Osteocyte (in vitro differentiated cells): ENCODE results near the gene CRACR2B. TPM values are rescaled to one million over a fixed set of nuclear protein-coding genes. Genes with fewer than 3 reads are reported as not detected.

Experiments
- DNase-seq: peaks from one replicate; pipeline ENCODE4 v3.0.0; 2021; ENCODE audit warnings: mixed read lengths; ENCODE audit not compliant: unreplicated experiment; ENCODE audit errors: extremely low spot score
- H3K27ac Mint-ChIP-seq: one replicate; pipeline ENCODE4 v1.8.0; 2021; ENCODE audit warnings: mild to moderate bottlenecking, mixed read lengths; ENCODE audit not compliant: unreplicated experiment
- H3K27me3 Mint-ChIP-seq: one replicate; pipeline ENCODE4 v1.8.0; 2021; ENCODE audit warnings: mixed read lengths; ENCODE audit not compliant: unreplicated experiment
- H3K36me3 Mint-ChIP-seq: one replicate; pipeline ENCODE4 v1.8.0; 2021; ENCODE audit warnings: mixed read lengths; ENCODE audit not compliant: unreplicated experiment
- H3K4me1 Mint-ChIP-seq: one replicate; pipeline ENCODE4 v1.8.0; 2021; ENCODE audit warnings: mixed read lengths; ENCODE audit not compliant: unreplicated experiment
- H3K4me3 Mint-ChIP-seq: one replicate; pipeline ENCODE4 v1.8.0; 2021; ENCODE audit warnings: mild to moderate bottlenecking, moderate library complexity, mixed read lengths; ENCODE audit not compliant: unreplicated experiment
- H3K9me3 Mint-ChIP-seq: one replicate; pipeline ENCODE4 v1.8.0; 2021; ENCODE audit warnings: mixed read lengths; ENCODE audit not compliant: unreplicated experiment
- total RNA-seq: library from RNA; stranded (reverse); gene quantifications from 2 replicates; pipeline ENCODE4 v1.2.1, GENCODE V29; 2021
- TF ChIP-seq, protein P1 (sequence below): fragments of 200-600 bp; sonication (generic); IDR thresholded peaks from 2 replicates; pipeline ENCODE4 v1.5.0; 2021; ENCODE audit warnings: antibody characterized with exemption, mild to moderate bottlenecking, moderate library complexity

The CRACR2B gene
- total RNA-seq, 1 donor from 2014 or later: 4.2 TPM

DNA sequence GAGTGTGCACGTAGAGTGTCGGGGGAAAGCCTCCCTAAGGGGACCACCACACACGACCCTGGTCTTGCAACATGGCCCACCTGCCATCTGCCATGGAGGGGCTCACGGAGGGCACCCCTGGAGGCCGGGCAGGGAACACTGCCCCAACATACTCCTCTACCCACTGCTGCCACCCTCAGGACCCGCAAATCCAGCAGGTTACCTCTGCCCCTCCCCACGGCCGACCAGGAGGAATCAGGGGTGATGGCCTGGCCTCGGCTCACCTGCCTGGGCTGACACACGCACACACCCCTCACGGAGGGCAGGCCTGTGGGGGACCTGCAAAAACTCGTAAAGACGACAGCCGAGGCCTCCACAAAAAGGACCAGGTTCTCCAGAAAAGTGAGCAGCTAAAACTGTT is 52.7 kb downstream of the CRACR2B start:
- DNase-seq: no peak
- Mint-ChIP-seq H3K4me1 (peaks cover 21% of the 10 kb centered on the region), H3K9me3 (no peaks in the 10 kb centered on the region), H3K4me3 (no peak overlapping the region), H3K27me3 (no peaks in the 10 kb centered on the region), H3K36me3 (peaks cover 14% of the 10 kb centered on the region), H3K27ac (no peak overlapping the region)
- TF ChIP-seq, protein P1, sequence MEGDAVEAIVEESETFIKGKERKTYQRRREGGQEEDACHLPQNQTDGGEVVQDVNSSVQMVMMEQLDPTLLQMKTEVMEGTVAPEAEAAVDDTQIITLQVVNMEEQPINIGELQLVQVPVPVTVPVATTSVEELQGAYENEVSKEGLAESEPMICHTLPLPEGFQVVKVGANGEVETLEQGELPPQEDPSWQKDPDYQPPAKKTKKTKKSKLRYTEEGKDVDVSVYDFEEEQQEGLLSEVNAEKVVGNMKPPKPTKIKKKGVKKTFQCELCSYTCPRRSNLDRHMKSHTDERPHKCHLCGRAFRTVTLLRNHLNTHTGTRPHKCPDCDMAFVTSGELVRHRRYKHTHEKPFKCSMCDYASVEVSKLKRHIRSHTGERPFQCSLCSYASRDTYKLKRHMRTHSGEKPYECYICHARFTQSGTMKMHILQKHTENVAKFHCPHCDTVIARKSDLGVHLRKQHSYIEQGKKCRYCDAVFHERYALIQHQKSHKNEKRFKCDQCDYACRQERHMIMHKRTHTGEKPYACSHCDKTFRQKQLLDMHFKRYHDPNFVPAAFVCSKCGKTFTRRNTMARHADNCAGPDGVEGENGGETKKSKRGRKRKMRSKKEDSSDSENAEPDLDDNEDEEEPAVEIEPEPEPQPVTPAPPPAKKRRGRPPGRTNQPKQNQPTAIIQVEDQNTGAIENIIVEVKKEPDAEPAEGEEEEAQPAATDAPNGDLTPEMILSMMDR: no peak

Other genes with a start within 250 kb of the CRACR2B start
- 14.4 and 15.4 TPM in 2 replicates for gene IRF7, start 212.0 kb upstream of the CRACR2B start, total RNA-seq
- not detected in 2 replicates for gene CDHR5, start 203.0 kb upstream of the CRACR2B start, total RNA-seq
- not detected in 2 replicates for gene SCT, start 200.7 kb upstream of the CRACR2B start, total RNA-seq
- gene DRD4, start 190.7 kb upstream of the CRACR2B start, total RNA-seq: 1.7 and 1.8 TPM in 2 replicates
- gene DEAF1, start 132.7 kb upstream of the CRACR2B start, total RNA-seq: 113 and 121 TPM in 2 replicates
- 43.9 and 45.2 TPM in 2 replicates for gene TMEM80, start 132.1 kb upstream of the CRACR2B start, total RNA-seq
- 32.4 and 39.3 TPM in 2 replicates for gene EPS8L2, start 121.7 kb upstream of the CRACR2B start, total RNA-seq
- 156 and 171 TPM in 2 replicates for gene TALDO1, start 80.5 kb upstream of the CRACR2B start, total RNA-seq
- 79.1 and 84.4 TPM in 2 replicates for gene GATD1, start 50.4 kb upstream of the CRACR2B start, total RNA-seq
- 0.21 and 0.27 TPM in 2 replicates for gene CEND1, start 37.8 kb upstream of the CRACR2B start, total RNA-seq
- gene SLC25A22, start 29.6 kb upstream of the CRACR2B start, total RNA-seq: 18.7 and 19.7 TPM in 2 replicates
- 13.4 and 15.6 TPM in 2 replicates for gene PIDD1, start 22.7 kb upstream of the CRACR2B start, total RNA-seq
- gene RPLP2, start 18.0 kb upstream of the CRACR2B start, total RNA-seq: 1,500 and 1,514 TPM in 2 replicates
- 83.8 and 96.4 TPM in 2 replicates for gene PNPLA2, start 9.0 kb upstream of the CRACR2B start, total RNA-seq
- gene CD151, start 5.0 kb downstream of the CRACR2B start, total RNA-seq: 377 and 379 TPM in 2 replicates
- gene POLR2L, start 14.6 kb downstream of the CRACR2B start, total RNA-seq: 170 and 193 TPM in 2 replicates
- gene TSPAN4, start 14.9 kb downstream of the CRACR2B start, total RNA-seq: 163 and 175 TPM in 2 replicates
- 112 and 120 TPM in 2 replicates for gene CHID1, start 82.9 kb downstream of the CRACR2B start, total RNA-seq
- 96.7 and 102 TPM in 2 replicates for gene AP2A2, start 98.0 kb downstream of the CRACR2B start, total RNA-seq
- gene MUC6, start 208.8 kb downstream of the CRACR2B start, total RNA-seq: not detected in 2 replicates
- not detected in 2 replicates for gene MUC2, start 247.0 kb downstream of the CRACR2B start, total RNA-seq